Endometrial microvascular endothelial cells (primary cell): ENCODE data around the gene EIF4G3. TPM values are rescaled to one million over a fixed set of nuclear protein-coding genes. Genes with fewer than 3 reads are reported as not detected.
"Not testable (repeated sequence)": the region's sequence is repeated elsewhere in the genome, so short reads cannot be mapped to it uniquely, and the experiment has no call there.

ENCODE experiments used
- in situ Hi-C: cut with HindIII; loops from 2 replicates; pipeline ENCODE4 v1.10.0; 2017; ENCODE audit warnings: low sequenced_read_pairs, low pct_unique_long_range_greater_than_20kb; ENCODE audit errors: inconsistent ontology term
- total RNA-seq: library from RNA; depleted of rRNA; stranded (reverse); fragments of >200 nt; gene quantifications from one replicate; pipeline ENCODE4 v1.2.3, GENCODE V29; 2015; ENCODE audit errors: inconsistent ontology term

Gene EIF4G3
- total RNA-seq, 1 donor from 2014 or later: 31.3 TPM

GRCh38 chr1:21161842-21162241 lies 14.9 kb downstream of the EIF4G3 start:
- in situ Hi-C loops: no loop called here

- in situ Hi-C loops: no loop called here
These were observed 16.4 kb downstream of the EIF4G3 start for GRCh38 chr1:21160263-21160796.

- in situ Hi-C loops: no loop called here
These were observed 18.8 kb downstream of the EIF4G3 start for GRCh38 chr1:21157868-21158267.

GRCh38 chr1:21157054-21157453 lies 19.6 kb downstream of the EIF4G3 start:
- in situ Hi-C loops: no loop called here

GRCh38 chr1:21156019-21156418 lies 20.7 kb downstream of the EIF4G3 start:
- in situ Hi-C loops: no loop called here

- in situ Hi-C loops: no loop called here
These were observed 22.0 kb downstream of the EIF4G3 start for GRCh38 chr1:21154717-21155116.

GRCh38 chr1:21153388-21153787 lies 23.3 kb downstream of the EIF4G3 start:
- in situ Hi-C loops: no loop called here

GRCh38 chr1:21152423-21153100 lies 24.1 kb downstream of the EIF4G3 start:
- in situ Hi-C loops: no loop called here

- in situ Hi-C loops: no loop called here
These were observed 26.8 kb downstream of the EIF4G3 start for GRCh38 chr1:21149855-21150432.

- in situ Hi-C loops: no loop called here
These were observed 27.3 kb downstream of the EIF4G3 start for GRCh38 chr1:21149430-21149854.

GRCh38 chr1:21143752-21144151 lies 32.9 kb downstream of the EIF4G3 start:
- in situ Hi-C loops: no loop called here

- in situ Hi-C loops: no loop called here
These were observed 33.6 kb downstream of the EIF4G3 start for GRCh38 chr1:21143138-21143537.

GRCh38 chr1:21141030-21141429 lies 35.7 kb downstream of the EIF4G3 start:
- in situ Hi-C loops: no loop called here

- in situ Hi-C loops: no loop called here
These were observed 37.1 kb downstream of the EIF4G3 start for GRCh38 chr1:21139601-21140000.

- in situ Hi-C loops: not testable (repeated sequence)
These were observed 40.4 kb downstream of the EIF4G3 start for GRCh38 chr1:21136344-21136743.

GRCh38 chr1:21131200-21131599 lies 45.5 kb downstream of the EIF4G3 start:
- in situ Hi-C loops: no loop called here

GRCh38 chr1:21129407-21129806 lies 47.3 kb downstream of the EIF4G3 start:
- in situ Hi-C loops: no loop called here

- in situ Hi-C loops: no loop called here
These were observed 50.4 kb downstream of the EIF4G3 start for GRCh38 chr1:21126324-21126723.

- in situ Hi-C loops: no loop called here
These were observed 51.9 kb downstream of the EIF4G3 start for GRCh38 chr1:21124846-21125245.

GRCh38 chr1:21123287-21123948 lies 53.3 kb downstream of the EIF4G3 start:
- in situ Hi-C loops: no loop called here
